ENCODE measurements around the gene LCMT1.

GRCh38 chr16:25141648-25142047 lies 30.1 kb downstream of the LCMT1 start:
- TF ChIP-seq, protein P1, sequence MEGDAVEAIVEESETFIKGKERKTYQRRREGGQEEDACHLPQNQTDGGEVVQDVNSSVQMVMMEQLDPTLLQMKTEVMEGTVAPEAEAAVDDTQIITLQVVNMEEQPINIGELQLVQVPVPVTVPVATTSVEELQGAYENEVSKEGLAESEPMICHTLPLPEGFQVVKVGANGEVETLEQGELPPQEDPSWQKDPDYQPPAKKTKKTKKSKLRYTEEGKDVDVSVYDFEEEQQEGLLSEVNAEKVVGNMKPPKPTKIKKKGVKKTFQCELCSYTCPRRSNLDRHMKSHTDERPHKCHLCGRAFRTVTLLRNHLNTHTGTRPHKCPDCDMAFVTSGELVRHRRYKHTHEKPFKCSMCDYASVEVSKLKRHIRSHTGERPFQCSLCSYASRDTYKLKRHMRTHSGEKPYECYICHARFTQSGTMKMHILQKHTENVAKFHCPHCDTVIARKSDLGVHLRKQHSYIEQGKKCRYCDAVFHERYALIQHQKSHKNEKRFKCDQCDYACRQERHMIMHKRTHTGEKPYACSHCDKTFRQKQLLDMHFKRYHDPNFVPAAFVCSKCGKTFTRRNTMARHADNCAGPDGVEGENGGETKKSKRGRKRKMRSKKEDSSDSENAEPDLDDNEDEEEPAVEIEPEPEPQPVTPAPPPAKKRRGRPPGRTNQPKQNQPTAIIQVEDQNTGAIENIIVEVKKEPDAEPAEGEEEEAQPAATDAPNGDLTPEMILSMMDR (conservative IDR thresholded peaks at IDR 0.05; ENCODE audit: low read depth, low read length): no peak
- TF ChIP-seq EZH2 (IDR thresholded peaks at IDR 0.05; ENCODE audit: low read length, unreplicated experiment) (no peak), EZH2phosphoT487 (IDR thresholded peaks at IDR 0.05; ENCODE audit: borderline replicate concordance, low read length) (no peak)
